Urothelium cell line (cell line): ENCODE measurements around the gene ADAMTS2.
"Not testable (repeated sequence)": the region's sequence is repeated elsewhere in the genome, so short reads cannot be mapped to it uniquely, and the experiment has no call there.

Experiments
- DNase-seq: peaks from one replicate; pipeline ENCODE4 v3.0.0; 2011; ENCODE audit warnings: low spot score, mixed read lengths
- FAIRE-seq: peaks from 2 replicates; lab custom pipeline; 2011; peaks lifted over from hg19 to GRCh38; lab: Jason Lieb, UNC

ADAMTS2 gene

DNA sequence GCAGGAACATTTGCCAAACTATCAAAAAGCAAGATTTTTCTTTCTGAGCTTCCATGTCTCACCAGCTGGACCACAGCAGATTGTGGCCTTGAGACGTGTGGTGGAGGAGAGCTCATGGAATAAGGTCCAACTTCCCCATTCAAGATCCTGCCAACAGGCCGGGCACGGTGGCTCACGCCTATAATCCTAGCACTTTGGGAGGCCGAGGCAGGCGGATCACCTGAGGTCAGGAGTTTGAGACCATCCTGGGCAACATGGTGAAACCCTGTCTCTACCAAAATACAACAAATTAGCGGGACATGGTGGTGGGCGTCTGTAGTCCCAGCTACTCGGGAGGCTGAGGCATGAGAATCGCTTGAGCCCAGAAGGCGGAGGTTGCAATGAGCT, 59.5 kb downstream of the ADAMTS2 start:
- not testable (repeated sequence) for DNase-seq, FAIRE-seq

DNA sequence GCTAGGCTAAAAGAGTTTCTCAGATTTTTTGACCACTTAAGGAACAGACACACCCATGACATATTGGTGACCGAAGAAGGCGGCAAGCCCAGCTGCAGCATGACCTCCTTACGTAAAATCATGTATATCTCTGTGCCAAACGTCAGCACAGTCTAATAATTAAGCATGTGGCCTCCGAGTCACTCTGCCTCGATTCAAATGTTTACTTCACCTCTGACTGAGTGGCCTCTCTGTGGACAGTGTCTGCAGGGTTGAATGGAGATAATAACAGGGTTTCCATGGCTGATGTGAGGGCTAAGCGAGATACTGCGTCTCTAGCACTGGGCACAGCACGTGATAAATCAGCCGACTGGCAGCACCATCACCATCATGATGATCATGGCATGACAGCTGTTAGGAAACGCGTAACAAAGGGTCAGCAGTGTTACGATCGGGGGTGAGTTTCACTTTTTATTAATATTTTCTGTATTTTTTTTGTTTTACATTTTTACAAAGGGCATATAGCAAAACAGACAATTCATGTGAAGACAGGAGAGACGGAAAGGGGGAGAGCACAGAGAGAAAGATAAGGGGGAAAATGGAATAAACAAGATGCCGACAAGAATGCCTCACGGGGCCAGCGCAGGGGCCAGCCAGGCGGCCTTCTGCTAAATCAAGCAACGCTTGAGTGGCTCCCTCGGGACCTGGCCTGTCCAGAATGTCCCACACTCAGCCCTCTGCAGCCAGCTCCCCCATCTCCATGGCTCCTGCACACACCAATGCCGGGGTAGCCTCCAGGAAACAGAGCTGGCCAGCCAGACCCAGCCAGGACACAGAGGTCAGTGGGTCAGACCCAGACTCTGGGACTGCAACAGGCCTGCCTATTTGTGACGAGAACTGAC, 60.3 kb downstream of the ADAMTS2 start:
- DNase-seq = no peak
- no peak for FAIRE-seq

DNA sequence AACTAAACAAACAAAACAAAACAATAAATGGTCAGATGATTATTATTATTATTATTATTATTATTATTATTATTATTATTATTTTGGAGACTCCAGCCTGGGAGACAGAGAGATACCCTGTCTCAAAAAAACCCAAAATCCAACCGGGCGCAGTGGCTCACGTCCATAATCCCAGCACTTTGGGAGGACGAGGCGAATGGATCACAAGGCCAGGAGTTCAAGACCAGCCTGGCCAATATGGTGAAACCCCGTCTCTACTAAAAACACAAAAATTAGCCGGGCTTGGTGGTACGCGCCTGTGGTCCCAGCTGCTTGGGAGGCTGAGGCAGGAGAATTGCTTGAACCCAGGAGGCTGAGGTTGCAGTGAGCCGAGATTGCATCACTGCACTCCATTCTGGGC, 61.4 kb downstream of the ADAMTS2 start:
- not testable (repeated sequence) for FAIRE-seq, DNase-seq

DNA sequence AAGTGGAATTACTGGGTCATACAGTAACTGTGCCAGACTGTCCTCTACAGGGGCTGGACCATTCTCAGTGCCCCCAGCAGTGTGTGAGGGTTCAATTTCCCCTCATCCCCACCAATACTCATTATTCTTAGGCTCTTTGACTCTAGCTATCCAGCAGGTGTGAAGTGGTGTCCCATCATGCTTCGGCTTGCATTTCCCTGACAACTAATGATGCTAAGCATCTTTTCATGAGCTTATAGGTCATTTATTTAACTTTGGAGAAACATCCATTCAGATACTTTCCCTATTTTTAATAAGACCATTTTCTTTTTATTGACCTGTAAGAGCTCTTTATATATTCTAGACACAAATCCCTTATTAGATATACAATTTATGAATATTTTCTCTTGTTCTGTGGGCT, 63.6 kb downstream of the ADAMTS2 start:
- FAIRE-seq (no peak), DNase-seq (no peak)

DNA sequence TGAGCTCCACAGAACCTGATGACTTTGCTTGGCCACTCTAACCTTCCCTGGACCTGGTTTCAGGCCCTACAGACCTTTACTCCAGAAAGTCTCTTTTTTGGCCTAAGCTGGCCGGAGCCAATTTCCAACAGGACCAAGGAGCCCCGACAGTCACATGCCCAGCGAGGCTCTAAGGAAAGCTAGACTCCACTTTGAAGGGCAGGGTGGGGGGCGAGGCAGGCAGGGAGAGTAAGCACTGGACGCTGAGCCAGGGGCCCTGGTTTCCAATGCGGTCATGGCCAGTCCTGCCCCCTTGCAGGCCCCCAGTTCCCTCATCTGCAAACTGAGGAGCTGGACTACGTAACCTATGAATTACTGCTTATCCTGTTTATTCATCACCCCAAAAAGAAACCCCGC, 65.2 kb downstream of the ADAMTS2 start:
- FAIRE-seq (no peak), DNase-seq (no peak)

GRCh38 chr5:179279347-179280094, 65.7 kb downstream of the ADAMTS2 start:
- FAIRE-seq (no peak), DNase-seq (no peak)

DNA sequence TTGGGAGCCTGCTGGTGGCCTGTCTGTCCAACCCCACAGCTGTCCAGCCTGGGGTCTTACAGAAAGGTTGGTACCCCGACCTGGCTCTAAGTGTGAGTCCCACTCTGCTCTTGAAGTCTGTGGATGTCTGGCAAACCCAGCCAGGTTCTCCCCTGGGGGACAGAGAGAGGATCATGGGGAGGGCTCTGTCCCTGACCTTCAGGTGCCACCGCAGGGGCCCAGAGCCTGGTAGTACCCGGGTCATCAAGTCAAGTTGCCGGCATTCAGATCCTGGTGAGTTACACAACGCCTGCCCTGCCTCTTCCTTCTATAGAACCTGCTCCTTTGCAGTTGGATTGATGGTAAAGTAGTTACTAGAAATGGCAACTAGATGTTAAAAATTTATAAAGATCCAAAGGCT, 66.7 kb downstream of the ADAMTS2 start:
- FAIRE-seq (no peak), DNase-seq (no peak)

DNA sequence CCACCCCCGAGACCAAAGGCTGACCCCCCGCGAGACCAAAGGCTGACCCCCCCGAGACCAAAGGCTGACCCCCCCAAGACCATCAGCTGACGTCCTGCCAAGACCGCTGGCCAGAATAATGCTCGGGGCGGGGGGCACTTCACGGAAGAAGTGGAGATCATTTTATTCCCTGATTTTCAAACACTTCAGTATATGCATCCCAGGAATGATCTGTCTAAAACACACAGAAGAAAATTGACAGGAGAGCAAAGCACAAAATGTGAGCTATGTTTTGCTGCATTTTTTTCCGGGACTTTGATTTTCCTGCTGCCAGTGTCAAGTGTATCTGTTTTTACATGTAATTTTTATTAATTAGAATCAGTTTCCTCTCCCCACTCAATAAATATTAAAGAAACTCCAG, 67.1 kb downstream of the ADAMTS2 start:
- no peak for FAIRE-seq

DNA sequence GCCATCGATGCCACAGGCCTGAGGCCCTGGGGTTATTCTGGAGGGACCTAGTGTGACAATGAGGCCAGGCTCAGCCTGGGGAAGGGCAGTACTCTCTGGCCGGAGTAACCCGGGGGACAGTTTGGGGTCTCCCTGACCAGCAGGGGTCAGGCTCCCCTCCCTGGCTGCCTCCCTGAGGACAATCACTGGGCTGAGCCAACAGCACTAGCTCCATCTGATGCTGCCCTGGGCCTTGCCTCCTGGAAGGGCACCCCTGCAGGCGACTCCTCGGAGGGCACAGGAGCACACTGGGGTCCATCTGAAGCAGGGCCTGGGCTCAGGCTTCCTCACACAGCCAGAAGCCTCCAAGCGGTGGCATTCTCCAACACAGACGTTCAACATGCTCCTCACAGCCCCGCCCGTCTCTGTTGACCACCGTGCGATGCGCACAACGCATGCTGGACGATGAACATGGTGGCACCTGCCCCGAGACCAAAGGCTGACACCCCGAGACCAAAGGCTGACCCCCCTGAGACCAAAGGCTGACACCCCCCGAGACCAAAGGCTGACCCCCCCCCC, 68.3 kb downstream of the ADAMTS2 start:
- DNase-seq (no peak), FAIRE-seq (no peak)

More for the DNA sequence above, 67.1 kb downstream of the ADAMTS2 start:
- DNase-seq = peak; percentile 20

- FAIRE-seq (peak; percentile 82), DNase-seq (peak; percentile 92)
Measured at GRCh38 chr5:179275941-179276837, 69.1 kb downstream of the ADAMTS2 start.

GRCh38 chr5:179275381-179275878, 69.8 kb downstream of the ADAMTS2 start:
- DNase-seq (peak; percentile 21), FAIRE-seq (no peak)

DNA sequence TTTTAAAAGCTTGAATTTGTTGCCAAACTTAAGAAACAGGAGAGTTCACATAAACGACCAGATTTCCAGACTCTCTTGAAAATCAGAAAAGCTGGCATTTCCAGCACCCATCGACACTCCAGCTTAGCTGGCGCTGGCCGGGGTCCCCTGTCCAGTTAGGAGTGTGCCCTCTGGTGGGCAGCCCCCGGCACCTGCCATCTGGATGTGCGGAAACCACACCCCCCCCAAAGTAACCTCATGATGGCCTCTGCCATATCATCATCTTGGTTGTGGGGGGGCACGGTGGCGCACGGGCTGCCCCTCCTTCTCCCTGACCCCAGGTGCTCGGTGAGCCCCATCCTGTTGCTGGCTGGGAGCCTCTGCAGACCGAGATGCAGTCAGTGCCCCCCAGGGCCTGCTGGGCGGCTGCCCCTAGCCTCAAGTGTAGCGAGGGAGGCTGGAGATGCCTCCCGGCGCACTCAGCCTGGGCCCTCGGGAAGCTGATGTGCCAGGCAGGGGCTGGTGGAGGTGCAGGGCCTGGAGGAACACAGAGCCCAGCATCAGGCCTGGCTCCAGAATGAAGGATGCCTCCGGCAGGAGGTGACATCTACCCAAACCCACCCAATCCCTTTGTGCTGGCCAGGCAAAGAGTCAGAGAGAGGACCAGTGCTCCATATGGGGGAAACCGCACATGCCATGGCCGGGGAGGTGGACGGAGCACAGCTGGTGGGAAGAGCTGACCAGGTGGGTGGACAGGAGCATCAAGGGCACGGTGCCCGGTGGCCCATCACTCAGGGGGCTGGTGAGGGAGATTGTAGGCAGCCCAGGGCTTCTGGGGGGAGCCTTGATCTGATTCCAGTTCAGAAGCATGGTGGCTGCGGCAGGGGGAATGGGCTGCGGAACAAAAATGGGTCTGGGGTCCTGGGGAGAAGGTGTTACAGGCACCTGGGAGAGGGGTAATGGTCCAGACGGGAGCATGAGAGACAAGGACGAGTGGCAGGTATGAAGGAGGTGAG, 70.6 kb downstream of the ADAMTS2 start:
- DNase-seq (no peak), FAIRE-seq (no peak)

DNA sequence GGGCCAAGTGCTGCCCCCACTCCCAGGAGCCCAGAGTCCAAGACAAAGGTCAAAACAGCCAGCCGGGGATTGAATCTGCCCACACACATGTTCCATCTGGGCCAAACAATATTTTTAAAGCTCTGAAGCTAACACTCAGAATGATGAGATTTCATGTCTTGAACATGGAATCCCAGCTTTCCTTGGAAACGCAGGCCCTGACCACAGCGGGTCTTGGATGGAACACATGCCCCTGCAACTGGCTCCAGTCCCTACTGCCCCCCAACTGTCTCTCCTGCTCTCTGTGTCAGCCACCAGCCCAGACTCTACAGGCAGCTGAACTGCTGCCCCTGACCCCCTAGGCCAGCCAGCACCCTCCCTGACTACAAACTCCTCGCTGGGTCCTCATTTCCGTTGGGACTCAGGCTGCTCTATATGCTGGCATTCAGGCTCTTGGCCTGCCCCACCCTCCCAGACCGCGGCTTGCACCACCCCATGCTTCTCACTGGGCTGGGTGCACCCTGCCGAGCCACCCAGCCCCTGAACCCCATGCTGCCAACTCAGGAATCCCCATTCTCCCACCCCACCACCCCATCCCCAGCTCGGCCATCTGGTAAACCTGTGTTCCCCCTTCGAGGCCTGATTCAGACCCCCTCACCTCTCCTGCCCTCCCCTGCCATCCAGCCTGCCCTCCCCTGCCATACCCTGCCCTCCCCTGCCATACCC, 71.7 kb downstream of the ADAMTS2 start:
- FAIRE-seq (no peak), DNase-seq (no peak)

DNA sequence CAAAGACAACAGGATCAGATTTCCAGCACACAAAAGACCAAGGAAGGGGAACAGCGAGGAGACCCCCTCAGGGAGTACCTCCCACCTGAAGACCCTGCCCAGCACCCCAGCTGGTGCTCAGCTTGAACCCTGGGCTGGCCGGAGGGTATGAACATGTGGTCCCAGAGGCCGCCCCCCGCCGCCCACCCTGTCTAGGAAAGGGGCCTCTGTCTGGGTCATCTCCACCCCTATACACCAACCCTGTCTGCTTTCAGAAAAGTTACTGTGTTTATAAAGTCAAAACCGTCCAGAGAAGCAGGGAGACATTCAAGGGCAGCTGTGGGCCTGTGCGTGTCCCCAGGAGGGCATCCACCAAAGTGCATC, 72.2 kb downstream of the ADAMTS2 start:
- FAIRE-seq = no peak
- DNase-seq = no peak

GRCh38 chr5:179272326-179273072, 72.8 kb downstream of the ADAMTS2 start:
- DNase-seq (no peak), FAIRE-seq (no peak)

DNA sequence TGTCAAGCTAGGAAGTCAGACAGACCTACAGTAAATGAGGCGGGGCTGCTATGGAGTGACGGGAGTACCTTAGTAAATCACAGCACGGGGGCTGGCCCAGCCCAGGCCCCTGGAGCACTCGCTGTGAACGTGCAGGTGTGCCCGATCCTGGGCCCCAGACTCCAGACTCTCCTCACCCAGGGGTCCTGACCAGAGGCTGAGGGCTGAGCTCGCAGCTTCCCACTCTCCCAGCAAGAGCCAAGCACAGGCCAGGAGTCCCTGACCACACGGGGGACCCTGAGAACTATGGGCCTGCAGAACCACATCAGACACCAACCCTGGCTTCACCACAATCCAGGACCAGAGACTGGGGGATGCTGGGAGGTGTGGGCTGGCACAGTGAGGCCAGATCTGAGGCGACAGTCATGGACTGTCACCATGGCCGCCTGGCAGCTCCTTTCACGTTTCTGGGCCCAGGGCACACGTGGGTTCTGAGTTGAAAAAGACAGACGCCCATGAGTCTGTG, 73.4 kb downstream of the ADAMTS2 start:
- FAIRE-seq = no peak

GRCh38 chr5:179271428-179271734, 73.9 kb downstream of the ADAMTS2 start:
- no peak for DNase-seq
- no peak for FAIRE-seq

More for the DNA sequence above, 73.4 kb downstream of the ADAMTS2 start:
- no peak for DNase-seq
